ENCODE results near the gene PPP4R4.

Gene PPP4R4

GRCh38 chr14:94282991-94283723 is 109.0 kb downstream of the PPP4R4 start:
- DNase-seq: no peak

DNA sequence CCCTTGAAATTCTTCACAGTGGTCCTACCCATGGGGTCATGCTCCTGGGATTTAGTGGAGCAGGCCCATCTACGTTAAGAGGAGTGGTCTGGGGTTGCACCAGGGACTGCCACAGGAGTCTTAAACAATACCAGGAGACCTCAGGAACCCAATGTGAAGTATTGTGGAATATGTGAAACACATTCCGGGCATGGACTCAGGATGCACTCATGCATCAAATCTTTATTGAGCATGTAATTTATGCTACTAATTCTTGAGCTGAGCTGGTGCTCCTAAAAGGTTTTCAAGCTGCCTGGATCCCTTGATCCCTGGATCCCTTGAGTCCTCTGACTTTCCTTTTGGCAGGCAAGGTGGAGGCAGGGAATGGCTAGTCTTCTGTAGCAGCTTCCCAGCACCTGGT is 110.1 kb downstream of the PPP4R4 start:
- no peak for DNase-seq

DNA sequence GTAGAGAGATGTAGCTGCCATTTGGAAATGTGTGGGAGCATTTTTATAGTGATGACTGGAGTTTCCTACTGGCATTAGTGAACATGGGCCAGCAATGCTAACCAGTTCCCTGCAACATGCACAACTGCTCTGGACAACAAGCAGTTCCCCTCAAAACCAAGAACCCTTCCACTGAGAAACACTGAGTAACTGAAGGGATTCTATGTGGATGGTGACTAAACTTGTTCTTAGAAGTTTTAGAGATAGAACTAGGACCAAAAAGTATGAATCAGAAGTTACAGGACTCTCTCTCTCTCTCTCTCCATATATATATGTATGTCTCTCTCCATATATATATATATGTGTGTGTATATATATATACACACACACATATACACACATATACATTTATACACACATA is 111.0 kb downstream of the PPP4R4 start:
- DNase-seq: no peak

GRCh38 chr14:94288610-94289465 is 114.7 kb downstream of the PPP4R4 start:
- DNase-seq: no peak

GRCh38 chr14:94290197-94290596 is 116.1 kb downstream of the PPP4R4 start:
- no peak for DNase-seq

- no peak for DNase-seq
Measured at GRCh38 chr14:94291159-94291905, 117.2 kb downstream of the PPP4R4 start.

GRCh38 chr14:94291906-94292525 is 117.9 kb downstream of the PPP4R4 start:
- DNase-seq: no peak

DNA sequence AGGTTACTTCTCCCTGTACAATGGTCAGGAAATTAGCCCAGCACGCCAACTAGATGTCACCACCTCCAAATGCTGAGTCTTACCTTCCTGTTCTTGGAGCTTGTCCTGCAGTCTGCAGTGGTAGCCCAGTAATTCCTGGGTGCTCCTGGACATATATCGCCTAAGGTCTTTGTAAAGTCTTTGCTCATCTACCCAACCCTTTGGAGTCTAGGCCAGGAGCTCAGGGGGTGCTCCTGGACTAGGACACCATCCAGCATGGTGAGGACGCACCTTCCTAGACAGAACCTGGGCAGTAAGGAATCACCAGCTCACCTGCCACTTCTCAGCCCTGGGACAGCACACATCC is 118.4 kb downstream of the PPP4R4 start:
- DNase-seq: no peak

DNA sequence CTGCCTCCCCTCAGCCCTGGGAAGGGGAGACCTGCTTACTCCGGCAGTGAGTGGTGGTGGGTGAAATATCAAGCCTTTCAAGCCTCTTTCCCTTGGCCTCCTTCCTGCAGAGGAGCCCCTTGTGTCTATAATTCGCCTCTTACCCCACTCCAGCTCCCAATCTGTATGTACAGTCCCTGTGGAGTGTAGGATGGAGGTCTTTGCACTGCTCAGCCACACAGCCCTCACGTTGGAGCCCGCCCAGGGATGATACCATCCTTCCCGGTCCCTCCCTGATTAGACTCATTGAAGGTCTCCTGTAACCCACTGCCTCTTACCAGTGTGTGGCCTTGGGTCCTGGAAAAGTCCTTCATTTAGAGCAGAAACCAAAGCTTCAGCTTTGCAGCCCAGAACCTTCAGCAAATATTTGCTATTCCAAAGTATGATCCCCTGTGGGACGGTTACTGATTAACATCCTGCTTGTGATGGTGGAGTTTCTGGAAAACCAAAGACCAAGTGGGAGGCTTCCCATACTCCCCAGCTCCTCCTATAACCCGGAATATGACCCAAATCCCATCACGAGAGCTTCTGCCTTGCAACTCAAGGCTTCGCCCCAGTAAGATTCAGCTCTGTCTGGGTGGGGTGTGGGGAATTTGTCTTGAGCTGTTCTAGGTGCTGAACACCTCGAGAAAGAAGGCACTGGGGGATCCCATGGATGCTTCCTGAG is 118.9 kb downstream of the PPP4R4 start, which contains the start of gene SERPINA10:
SERPINA10 (minus strand) TSS at position 397 of the 706 bp plus-strand sequence. CDS start 2,675 bp downstream, outside the sequence.
- DNase-seq: no peak

DNA sequence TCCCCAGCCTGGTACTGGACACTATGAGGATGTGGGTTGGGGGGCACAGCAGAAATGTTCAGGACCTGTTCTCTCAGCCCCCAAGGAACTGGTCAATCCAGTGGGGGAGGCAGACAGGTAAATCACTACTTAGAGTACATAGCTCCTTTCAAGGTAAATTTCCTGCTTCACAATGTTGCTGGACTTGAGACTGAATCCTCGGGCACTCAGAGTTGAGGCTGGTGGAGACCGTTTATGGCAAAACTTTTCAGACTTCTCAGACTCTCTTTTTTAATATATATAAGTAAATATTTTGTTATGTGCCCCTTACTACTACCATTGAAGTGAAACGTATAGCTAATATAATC is 119.4 kb downstream of the PPP4R4 start:
- DNase-seq: peak; percentile 12

- DNase-seq: peak; percentile 10
Measured at GRCh38 chr14:94295360-94296180, 121.4 kb downstream of the PPP4R4 start.

DNA sequence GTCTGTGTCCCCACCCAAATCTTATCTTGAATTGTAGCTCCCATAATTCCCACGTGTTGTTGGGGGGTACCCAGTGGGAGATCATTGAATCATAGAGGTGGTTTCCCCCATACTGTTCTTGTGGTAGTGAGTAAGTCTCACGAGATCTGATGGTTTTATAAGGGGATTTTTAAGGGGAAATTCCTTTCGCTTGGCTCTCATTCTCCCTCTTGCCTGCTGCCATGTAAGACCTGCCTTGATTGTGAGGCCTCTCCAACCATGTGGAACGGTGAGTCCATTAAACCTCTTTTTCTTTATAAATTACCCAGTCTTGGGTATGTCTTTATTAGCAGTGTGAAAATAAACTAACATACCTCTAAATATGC is 122.0 kb downstream of the PPP4R4 start:
- DNase-seq: peak; percentile 10

- no peak for DNase-seq
Measured at GRCh38 chr14:94298130-94298529, 124.0 kb downstream of the PPP4R4 start.

DNA sequence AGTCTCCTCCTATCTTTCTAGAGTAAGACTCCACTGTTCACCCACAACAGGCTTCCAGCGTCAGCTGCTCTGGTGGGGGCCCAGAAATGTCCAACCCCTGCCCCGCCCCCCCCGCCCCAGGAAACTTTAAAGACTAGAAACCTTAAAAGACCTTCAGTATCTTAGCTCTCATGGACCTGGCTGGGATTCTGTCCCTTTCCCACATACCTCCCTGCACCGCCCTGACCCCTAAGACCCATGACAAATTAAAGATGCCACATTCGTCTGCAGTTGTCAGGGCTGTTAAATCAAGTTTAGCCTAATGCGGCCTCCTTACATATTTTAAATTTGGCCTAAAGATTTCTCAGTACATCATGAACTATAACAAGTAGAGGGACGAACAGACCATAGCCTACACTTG is 129.0 kb downstream of the PPP4R4 start:
- DNase-seq: no peak

DNA sequence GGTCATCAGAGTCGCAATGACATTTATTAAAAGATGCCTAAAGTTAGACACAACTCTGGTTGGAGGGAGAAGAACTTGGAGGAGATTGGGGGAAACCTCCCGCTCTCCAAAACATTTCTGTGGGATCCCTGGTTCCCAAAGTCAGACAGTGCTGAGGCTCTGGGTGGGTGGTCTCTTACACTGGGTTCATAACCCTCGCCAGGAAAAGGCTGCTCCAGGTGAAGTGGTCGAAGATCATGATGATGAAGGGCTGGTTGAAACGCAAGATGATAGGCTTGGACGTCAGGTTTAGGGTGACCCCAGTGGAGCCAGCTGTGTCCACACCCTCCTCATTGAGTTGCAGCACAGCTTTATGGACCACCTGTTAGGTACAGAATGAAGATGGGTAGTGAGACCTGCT is 130.1 kb downstream of the PPP4R4 start:
- DNase-seq: peak; percentile 6

DNA sequence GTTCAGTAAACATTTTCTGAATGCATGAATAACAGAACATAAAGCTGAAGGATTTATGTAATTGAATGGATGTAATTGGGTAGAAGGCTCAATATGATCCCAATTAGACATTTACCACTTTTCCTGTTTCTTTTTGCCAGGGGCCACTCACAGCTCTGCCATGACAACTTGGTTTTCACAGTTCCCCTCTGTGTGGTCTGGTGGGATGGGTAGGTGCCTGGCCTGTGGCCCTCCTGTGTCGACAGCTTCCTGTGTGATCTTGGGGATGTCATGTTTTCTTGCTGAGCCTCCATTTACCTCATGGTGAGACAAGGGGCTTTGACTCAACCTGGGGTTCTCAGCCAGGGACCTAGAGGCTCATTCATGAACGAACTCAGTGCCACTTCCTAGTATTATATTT is 131.5 kb downstream of the PPP4R4 start:
- peak; percentile 13 for DNase-seq

- peak; percentile 11 for DNase-seq
Measured at GRCh38 chr14:94306047-94306978, 132.2 kb downstream of the PPP4R4 start.

DNA sequence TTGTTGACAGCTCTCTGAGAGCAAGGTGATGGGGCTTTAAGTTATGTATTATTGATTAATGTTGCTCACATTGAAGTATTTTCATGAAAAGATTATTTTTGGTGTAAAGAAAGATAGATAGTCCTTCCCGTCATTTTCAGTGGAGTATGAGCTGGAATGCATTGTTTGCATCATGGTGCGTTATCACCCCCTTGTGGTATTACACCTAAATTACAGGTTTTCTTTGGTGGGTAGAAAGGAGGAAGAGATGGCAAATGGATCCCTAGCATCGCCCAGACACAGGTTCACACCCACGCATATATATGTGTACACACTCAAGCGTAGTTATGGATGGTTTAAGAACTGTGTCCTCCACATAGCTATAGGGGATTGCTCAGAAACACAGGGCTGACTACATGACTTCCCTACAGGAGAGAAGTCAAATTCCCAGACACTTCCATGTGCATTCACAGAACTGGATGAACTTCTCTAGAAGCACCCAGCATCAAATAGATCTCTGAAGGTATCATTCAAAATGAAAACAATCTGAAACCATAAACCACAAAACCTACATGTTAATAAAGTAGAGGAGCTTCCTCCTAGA is 133.4 kb downstream of the PPP4R4 start:
- no peak for DNase-seq

DNA sequence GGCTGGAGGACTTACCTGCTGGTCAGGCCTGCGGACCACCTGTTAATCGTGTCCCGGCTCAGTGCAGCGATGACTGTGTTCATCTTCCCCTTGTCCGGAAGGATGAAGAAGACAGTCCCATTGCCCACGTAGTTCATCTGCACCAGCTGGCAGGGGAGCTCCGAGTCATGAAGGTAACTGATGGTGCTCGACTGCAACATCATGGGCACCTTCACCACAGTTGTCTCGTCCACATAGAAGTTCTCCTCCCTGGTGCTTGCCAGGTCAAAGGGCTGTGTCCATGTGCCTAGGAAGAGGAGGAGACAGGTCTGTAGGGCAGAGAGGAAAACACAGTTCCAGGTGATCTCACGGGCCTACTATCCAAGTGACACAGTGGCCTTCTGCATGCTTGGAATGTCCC is 135.6 kb downstream of the PPP4R4 start:
- peak; percentile 17 for DNase-seq

- no peak for DNase-seq
Measured at GRCh38 chr14:94310248-94310647, 136.1 kb downstream of the PPP4R4 start.

Data from stimulated activated CD8-positive, alpha-beta memory T cell treated with anti-CD3 and anti-CD28 coated beads, Interleukin-4, amount 100 ng/mL, for 48 hours (primary cell).